GM12864 (cell line): ENCODE data around the gene LYRM4.

Experiments
- DNase-seq: peaks from one replicate; pipeline ENCODE4 v3.0.0-alpha.2; 2011; ENCODE audit warnings: low read depth
- H3K4me3 ChIP-seq: 2 replicates; pipeline ENCODE4 v1.5.1; 2011; ENCODE audit warnings: mild to moderate bottlenecking, low read depth, low read length, control low read depth
- CTCF ChIP-seq: IDR thresholded peaks from 2 replicates; pipeline ENCODE4 v1.5.1; 2011; ENCODE audit warnings: low read depth, mild to moderate bottlenecking, moderate library complexity, low read length, control low read depth, inconsistent platforms; ENCODE audit errors: missing control alignments

Gene LYRM4

DNA sequence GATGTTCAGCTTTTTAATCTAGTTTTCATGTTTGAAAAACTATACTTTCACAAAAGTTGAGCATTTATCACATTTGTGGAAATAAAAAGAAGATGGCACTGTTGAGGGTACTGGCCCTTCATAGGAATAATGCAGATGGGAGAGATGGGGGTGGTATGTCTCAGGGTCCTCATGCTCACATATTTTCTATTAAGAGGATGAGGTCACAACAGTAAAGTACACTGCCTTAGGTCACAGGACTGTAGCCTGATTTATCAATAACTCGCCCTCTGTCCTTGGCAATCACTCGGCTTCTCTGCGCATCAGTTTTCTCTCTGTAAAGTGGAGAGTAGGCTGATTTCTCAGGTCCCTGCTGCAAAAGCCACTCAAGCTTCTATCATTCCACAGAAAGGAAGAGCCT lies 119.7 kb downstream of the LYRM4 start:
- no peak for DNase-seq
- no peak overlapping the region; the same call in 1 of the 2 replicates for H3K4me3 ChIP-seq
- no peak for TF ChIP-seq CTCF

DNA sequence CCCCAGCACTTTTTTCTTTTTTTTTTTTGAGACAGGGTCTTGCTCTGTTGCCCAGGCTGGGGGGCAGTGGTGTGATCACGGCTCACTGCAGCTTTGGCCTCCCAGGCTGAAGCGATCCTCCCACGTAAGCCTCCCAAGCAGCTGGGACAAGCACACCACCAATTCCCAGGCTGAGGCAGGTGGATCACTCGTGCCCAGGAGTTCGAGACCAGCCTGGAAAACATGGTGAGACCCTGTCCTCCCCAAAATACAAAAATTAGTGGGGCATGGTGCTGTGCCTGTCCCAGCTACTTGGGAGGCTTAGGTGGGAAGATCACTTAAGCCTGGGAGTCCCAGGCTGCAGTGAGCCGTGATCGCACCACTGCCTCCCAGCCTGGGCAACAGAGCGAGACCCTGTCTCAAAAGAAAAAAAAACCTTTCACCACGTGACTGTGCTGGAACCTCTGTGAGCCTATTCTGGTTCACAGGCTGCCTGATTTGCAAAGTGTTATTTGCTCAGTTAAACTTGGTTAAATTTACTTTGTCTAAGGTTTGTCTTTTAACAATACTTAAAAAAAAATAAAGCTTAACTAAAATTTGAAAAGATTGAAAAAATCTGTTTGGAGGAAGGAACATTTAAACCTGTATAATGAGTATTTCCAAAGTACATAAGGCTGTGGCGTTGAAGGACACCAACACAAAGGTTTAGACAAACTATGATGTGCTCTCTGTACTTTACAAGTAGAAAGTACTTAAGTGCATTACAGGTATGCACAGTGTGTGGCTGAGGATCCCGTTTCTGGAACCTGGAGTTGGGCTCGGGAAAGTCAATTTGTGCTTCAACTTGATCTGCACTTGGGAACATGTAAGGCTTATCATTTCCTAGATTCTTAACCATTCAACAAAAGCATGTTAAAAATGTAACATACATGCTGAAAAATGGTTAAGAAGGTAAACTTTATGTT lies 120.7 kb downstream of the LYRM4 start:
- peak overlapping the region; percentile 23; the same call in 1 of the 2 replicates for H3K4me3 ChIP-seq
- no peak for DNase-seq
- no peak for TF ChIP-seq CTCF

DNA sequence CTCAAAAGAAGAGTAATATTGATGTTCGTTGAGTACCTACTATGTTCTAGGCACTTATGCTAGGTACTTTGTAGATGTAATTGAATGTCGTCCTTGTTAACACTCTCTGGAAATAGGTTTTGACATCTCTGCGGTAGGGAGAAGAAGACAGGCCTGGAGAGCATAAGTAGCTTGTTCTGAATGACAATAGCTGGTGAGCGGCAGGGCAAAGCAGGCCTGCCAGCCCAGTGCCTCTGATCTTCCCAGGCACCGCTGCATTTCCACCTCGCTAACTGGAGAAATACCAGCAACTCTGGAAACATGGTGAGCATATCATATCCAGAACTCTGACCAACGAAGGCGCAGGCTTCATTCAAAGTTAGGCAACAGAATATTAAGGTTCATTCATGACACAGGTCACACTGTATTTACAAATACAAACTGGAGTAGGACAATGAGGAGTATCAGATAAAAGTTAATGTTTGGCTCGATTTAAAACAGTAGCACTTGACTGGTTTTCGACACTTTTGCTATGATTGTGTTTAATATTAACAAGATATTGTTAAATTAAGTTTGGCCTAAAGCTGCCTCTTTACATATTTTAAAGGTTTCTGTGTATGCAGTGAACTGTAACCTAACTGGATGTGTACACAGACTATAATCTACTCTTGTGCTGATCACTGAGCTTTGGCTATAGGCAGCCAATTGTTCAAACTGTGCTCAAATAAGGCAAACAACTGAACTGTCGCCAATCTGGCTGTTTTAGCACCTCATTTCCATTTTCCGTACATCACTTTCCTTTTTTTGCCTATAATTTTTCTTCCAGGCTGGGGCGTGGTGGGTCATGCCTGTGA lies 121.5 kb downstream of the LYRM4 start:
- TF ChIP-seq CTCF = no peak
- H3K4me3 ChIP-seq = no peak overlapping the region
- DNase-seq = no peak

- no peak for TF ChIP-seq CTCF
- no peak for DNase-seq
- no peak overlapping the region for H3K4me3 ChIP-seq
Observed at GRCh38 chr6:5136851-5137250, 123.9 kb downstream of the LYRM4 start.

DNA sequence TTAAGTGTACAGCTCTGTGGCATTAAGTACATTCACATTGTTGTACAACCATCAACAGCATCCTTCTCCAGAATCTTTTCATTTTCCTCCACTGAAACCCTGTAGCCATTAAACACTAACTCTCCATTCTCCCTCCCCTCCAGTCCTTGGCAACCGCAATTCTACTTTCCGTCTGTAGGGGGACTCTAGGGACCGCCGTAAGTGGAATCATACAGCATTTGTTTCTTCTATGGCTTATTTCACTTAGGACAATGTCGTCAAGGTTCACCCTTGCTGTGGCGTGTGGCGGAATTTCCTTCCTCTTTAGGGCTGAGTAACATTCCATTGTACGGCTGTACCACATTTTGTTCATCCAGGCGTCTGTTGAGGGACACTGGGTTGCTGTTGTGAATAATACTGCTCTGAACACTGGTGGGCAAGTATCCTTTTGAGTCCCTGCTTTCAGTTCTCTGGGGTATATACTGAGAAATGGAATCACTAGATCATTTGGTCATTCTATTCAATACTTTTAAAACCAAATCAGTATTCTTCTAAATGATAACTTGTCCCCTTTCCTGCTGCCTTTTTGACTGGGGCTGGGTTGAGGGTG lies 124.9 kb downstream of the LYRM4 start:
- no peak for DNase-seq

More for the DNA sequence above, 124.9 kb downstream of the LYRM4 start:
- no peak overlapping the region for H3K4me3 ChIP-seq
- peak; percentile 58 for TF ChIP-seq CTCF
